ENCODE data around the gene SFSWAP.

GRCh38 chr12:131688845-131689154 lies 22.1 kb upstream of the SFSWAP start:
- TF ChIP-seq CTCF (IDR thresholded peaks at IDR 0.05) (no peak), POLR2A (IDR thresholded peaks at IDR 0.05) (no peak), EP300 (IDR thresholded peaks at IDR 0.05) (no peak)

Data from tibial nerve (tissue), 4 donors.